PC-3 (cell line): ENCODE results near the gene FCRLB. TPM values are rescaled to one million over a fixed set of nuclear protein-coding genes. Genes with fewer than 3 reads are reported as not detected.

Source experiments
- ATAC-seq: fragments of 200-7000 bp; cut with Tn5 transposase; 2 replicates; pipeline ENCODE4 v1.9.1; 2020; ENCODE audit warnings: mild to moderate bottlenecking, moderate library complexity
- BruUV-seq: library from RNA; stranded (reverse); fragments of 400-500 nt; replicated peaks from 2 replicates; lab custom pipeline; 2021; lab: Mats Ljungman, UMichigan
- CTCF ChIA-PET: fragments of 300-600 bp; sonication (Branson Sonifier 250); formaldehyde crosslinking; loops from one replicate; lab custom pipeline; 2022; ENCODE audit warnings: antibody characterized with exemption; lab: Charles Lee
- POLR2A ChIA-PET: fragments of 300-600 bp; sonication (Branson Sonifier 250); formaldehyde crosslinking; loops from one replicate; lab custom pipeline; 2022; ENCODE audit warnings: antibody characterized with exemption; ENCODE audit not compliant: unreplicated experiment; lab: Charles Lee
- DNase-seq: peaks from one replicate; pipeline ENCODE4 v3.0.0-alpha.2; 2015
- H2AFZ ChIP-seq: fragments of 300-600 bp; sonication (generic); 2 replicates; pipeline ENCODE4 v1.6.0; 2016; ENCODE audit warnings: antibody characterized with exemption, low read length
- H3F3A ChIP-seq: fragments of 300-600 bp; sonication (generic); one replicate; pipeline ENCODE4 v1.6.0; 2017; ENCODE audit warnings: antibody characterized with exemption, low read length, control low read depth, mild to moderate bottlenecking; ENCODE audit not compliant: unreplicated experiment
- H3K27ac ChIP-seq: fragments of 300-600 bp; sonication (generic); 2 replicates; pipeline ENCODE4 v1.5.1; 2016; ENCODE audit warnings: mild to moderate bottlenecking, low read length
- H3K27me3 ChIP-seq: fragments of 300-600 bp; sonication (generic); 2 replicates; pipeline ENCODE4 v1.6.1; 2016; ENCODE audit warnings: low read length, mixed read lengths
- H3K36me3 ChIP-seq: fragments of 300-600 bp; sonication (generic); 2 replicates; pipeline ENCODE4 v1.6.1; 2016; ENCODE audit warnings: low read depth, mixed run types, low read length, mixed read lengths
- H3K4me1 ChIP-seq: fragments of 300-600 bp; sonication (generic); 2 replicates; pipeline ENCODE4 v1.5.1; 2016; ENCODE audit warnings: low read length; ENCODE audit not compliant: insufficient read depth
- H3K4me2 ChIP-seq: fragments of 300-600 bp; sonication (generic); 2 replicates; pipeline ENCODE4 v1.6.0; 2016; ENCODE audit warnings: low read length
- H3K4me3 ChIP-seq: fragments of 300-600 bp; sonication (generic); 2 replicates; pipeline ENCODE4 v1.5.1; 2016; ENCODE audit warnings: mild to moderate bottlenecking, low read length, mixed read lengths
- H3K79me2 ChIP-seq: fragments of 300-600 bp; sonication (generic); 2 replicates; pipeline ENCODE4 v1.6.1; 2017; ENCODE audit warnings: low read length, mixed read lengths
- H3K9ac ChIP-seq: fragments of 300-600 bp; sonication (generic); 2 replicates; pipeline ENCODE4 v1.6.0; 2016; ENCODE audit warnings: mild to moderate bottlenecking, low read length
- H3K9me2 ChIP-seq: fragments of 300-600 bp; sonication (generic); replicated peaks from 2 replicates; pipeline ENCODE4 v1.6.1; 2016; ENCODE audit warnings: mixed run types, low read length, mixed read lengths
- H3K9me3 ChIP-seq: fragments of 300-600 bp; sonication (generic); 2 replicates; pipeline ENCODE4 v1.6.1; 2016; ENCODE audit warnings: low read length, mixed read lengths
- H4K20me1 ChIP-seq: fragments of 300-600 bp; sonication (generic); 2 replicates; pipeline ENCODE4 v1.6.1; 2016; ENCODE audit warnings: low read length, mixed read lengths
- EZH2 ChIP-seq: fragments of 300-600 bp; sonication (generic); IDR thresholded peaks from one replicate; pipeline ENCODE4 v1.6.1; 2017; ENCODE audit warnings: antibody characterized with exemption, mild to moderate bottlenecking, low read length; ENCODE audit not compliant: unreplicated experiment
- EZH2phosphoT487 ChIP-seq: fragments of 300-600 bp; sonication (generic); IDR thresholded peaks from 2 replicates; pipeline ENCODE4 v1.6.1; 2018; ENCODE audit warnings: mild to moderate bottlenecking, antibody characterized with exemption, low read length, borderline replicate concordance
- intact Hi-C: fragments of 100-400 bp; cut with micrococcal nuclease; formaldehyde crosslinking; loops from 2 replicates; pipeline ENCODE4 v1.9.0; 2023
- total RNA-seq: library from RNA; depleted of rRNA; stranded (reverse); fragments of >200 nt; gene quantifications from 2 replicates; pipeline ENCODE4 v1.2.3, GENCODE V29; 2014
- TF ChIP-seq, protein P1 (sequence below): fragments of 300-600 bp; sonication (generic); conservative IDR thresholded peaks from 2 replicates; pipeline ENCODE4 v1.5.1; 2017; ENCODE audit warnings: antibody characterized with exemption, low read depth, mild to moderate bottlenecking, low read length

Gene FCRLB
- total RNA-seq, 1 experiment from 2014 or later = 12.7 TPM

DNA sequence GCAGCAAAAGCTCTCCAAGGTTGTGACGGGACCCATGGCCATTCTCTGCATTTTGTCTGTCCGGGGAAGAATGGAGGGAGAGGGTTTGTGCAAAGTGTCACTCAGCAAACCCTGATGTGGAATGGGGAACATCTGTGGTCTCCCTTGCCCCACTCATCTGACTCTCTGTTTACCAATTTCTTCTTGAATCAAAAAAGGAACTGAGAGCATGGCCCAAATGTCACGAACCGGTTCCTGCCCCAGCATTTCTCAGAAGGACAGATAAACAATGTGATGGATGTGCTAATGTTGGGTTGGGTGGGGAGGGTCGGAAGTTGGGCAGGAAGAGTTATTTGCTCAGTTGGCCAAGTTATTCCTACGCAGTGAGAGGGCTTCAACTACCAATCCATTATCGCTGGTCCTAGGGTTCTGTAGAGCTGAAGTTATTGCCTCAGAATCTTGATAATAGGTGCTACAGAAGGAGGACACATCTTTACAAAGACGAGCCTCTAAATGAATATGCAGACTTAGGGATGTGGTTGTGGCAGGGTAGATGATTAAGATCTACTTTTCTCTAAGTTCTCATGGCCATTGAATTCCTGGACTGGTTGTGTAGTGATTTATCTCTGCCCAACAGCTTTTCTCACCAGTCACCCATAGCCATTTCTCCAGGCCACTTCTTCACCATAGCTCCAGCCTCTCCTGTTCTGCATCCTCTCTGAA is 18.7 kb downstream of the FCRLB start:
- DNase-seq = no peak
- ChIA-PET POLR2A (no interaction called here), CTCF (no interaction called here)
- Histone ChIP-seq H3K4me3 (no peak overlapping the region), H4K20me1 (no peaks in the 10 kb centered on the region), H3K27ac (no peak overlapping the region), H3K4me2 (no peak overlapping the region), H3K27me3 (no peaks in the 10 kb centered on the region), H2AFZ (no peak overlapping the region), H3K9me3 (no peaks in the 10 kb centered on the region), H3K9me2 (no peaks in the 10 kb centered on the region), H3K79me2 (peaks cover 7% of the 10 kb centered on the region), H3F3A (no peaks in the 10 kb centered on the region), H3K9ac (no peak overlapping the region), H3K36me3 (no peaks in the 10 kb centered on the region), H3K4me1 (peaks cover 43% of the 10 kb centered on the region)
- no TSS peak for BruUV-seq
- no peak for ATAC-seq
- no peak for TF ChIP-seq EZH2phosphoT487
- no peak for TF ChIP-seq EZH2
- TF ChIP-seq, protein P1, sequence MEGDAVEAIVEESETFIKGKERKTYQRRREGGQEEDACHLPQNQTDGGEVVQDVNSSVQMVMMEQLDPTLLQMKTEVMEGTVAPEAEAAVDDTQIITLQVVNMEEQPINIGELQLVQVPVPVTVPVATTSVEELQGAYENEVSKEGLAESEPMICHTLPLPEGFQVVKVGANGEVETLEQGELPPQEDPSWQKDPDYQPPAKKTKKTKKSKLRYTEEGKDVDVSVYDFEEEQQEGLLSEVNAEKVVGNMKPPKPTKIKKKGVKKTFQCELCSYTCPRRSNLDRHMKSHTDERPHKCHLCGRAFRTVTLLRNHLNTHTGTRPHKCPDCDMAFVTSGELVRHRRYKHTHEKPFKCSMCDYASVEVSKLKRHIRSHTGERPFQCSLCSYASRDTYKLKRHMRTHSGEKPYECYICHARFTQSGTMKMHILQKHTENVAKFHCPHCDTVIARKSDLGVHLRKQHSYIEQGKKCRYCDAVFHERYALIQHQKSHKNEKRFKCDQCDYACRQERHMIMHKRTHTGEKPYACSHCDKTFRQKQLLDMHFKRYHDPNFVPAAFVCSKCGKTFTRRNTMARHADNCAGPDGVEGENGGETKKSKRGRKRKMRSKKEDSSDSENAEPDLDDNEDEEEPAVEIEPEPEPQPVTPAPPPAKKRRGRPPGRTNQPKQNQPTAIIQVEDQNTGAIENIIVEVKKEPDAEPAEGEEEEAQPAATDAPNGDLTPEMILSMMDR = no peak
- intact Hi-C loops = loop anchor here (2.0 to 10.0 kb wide), 3 partner anchors 127 to 555 kb away; no protein-coding TSS in a partner anchor

GRCh38 chr1:161740921-161741320 is 19.6 kb downstream of the FCRLB start:
- no peaks in the 10 kb centered on the region for H3K27me3 ChIP-seq
- no TSS peak for BruUV-seq
- CTCF ChIA-PET = interaction anchor here (1.0 to 1.1 kb wide), 2 partner anchors 14 to 254 kb away, joined by 5 to 6 read pairs; no protein-coding TSS in a partner anchor
- H3K9me2 ChIP-seq = no peaks in the 10 kb centered on the region
- no peaks in the 10 kb centered on the region for H4K20me1 ChIP-seq
- H3K4me2 ChIP-seq = no peak overlapping the region
- TF ChIP-seq EZH2phosphoT487 (no peak), EZH2 (no peak)
- TF ChIP-seq, protein P1 = no peak
- intact Hi-C loops = loop anchor here (1.0 to 10.0 kb wide), 4 partner anchors 175 to 556 kb away; no protein-coding TSS in a partner anchor
- H3K9me3 ChIP-seq = no peaks in the 10 kb centered on the region
- POLR2A ChIA-PET = no interaction called here
- H3K36me3 ChIP-seq = no peaks in the 10 kb centered on the region
- peak overlapping the region; percentile 71 for H2AFZ ChIP-seq
- H3K9ac ChIP-seq = no peak overlapping the region
- no peaks in the 10 kb centered on the region for H3F3A ChIP-seq
- DNase-seq = no peak
- H3K27ac ChIP-seq = no peak overlapping the region
- ATAC-seq = no peak
- H3K4me1 ChIP-seq = peaks cover 34% of the 10 kb centered on the region
- no peaks in the 10 kb centered on the region for H3K79me2 ChIP-seq
- H3K4me3 ChIP-seq = no peak overlapping the region

DNA sequence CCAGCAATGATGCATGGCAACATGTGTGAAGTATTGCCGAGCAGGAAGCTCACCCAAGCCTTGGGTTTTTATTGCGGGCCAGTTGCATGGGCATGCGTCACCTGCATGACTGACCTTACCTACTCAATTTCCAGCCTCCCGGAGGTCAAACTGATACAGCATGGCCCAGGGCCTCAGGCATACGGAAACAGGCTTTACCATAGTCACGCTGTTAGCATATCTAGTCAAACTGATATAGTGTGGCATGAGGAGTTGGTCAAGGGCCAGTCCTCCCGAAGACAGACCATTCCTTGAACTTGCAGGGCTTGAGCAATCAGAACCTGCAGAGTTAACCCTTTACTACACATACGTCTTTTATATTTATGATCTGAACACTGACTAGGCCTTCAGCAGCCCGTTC is 21.9 kb downstream of the FCRLB start:
- intact Hi-C loops = loop anchor here (10.0 kb wide), 2 partner anchors 358 to 558 kb away; no protein-coding TSS in a partner anchor
- peak overlapping the region; percentile 65 for H3K27ac ChIP-seq
- peak overlapping the region; percentile 23; the same call in 1 of the 2 replicates for H3K9ac ChIP-seq
- no peaks in the 10 kb centered on the region for H4K20me1 ChIP-seq
- H3K9me3 ChIP-seq = no peaks in the 10 kb centered on the region
- H3K27me3 ChIP-seq = no peaks in the 10 kb centered on the region
- H3K79me2 ChIP-seq = no peaks in the 10 kb centered on the region
- H3K4me2 ChIP-seq = no peak overlapping the region
- no peaks in the 10 kb centered on the region for H3F3A ChIP-seq
- POLR2A ChIA-PET = no interaction called here
- BruUV-seq = no TSS peak
- DNase-seq (no peak), ATAC-seq (no peak)
- TF ChIP-seq, protein P1 = no peak
- TF ChIP-seq EZH2phosphoT487 = no peak
- TF ChIP-seq EZH2 = no peak
- no peaks in the 10 kb centered on the region for H3K9me2 ChIP-seq
- CTCF ChIA-PET = interaction anchor here (1.0 kb wide), 1 partner anchor 294 kb away, joined by 6 read pairs; no protein-coding TSS in a partner anchor
- no peak overlapping the region for H2AFZ ChIP-seq
- no peak overlapping the region for H3K4me3 ChIP-seq
- H3K36me3 ChIP-seq = no peaks in the 10 kb centered on the region
- H3K4me1 ChIP-seq = peaks cover 16% of the 10 kb centered on the region
